Breast epithelium (tissue), 3 donors: ENCODE data around the gene UPK2.

Experiments used
- CTCF ChIP-seq, 3 donors: fragments of 450-650 bp; IDR thresholded peaks; one replicate each; pipeline ENCODE4 v1.5.1; 2016 to 2017; ENCODE audit warnings: antibody characterized with exemption in 3 of 3, mild to moderate bottlenecking in 3 of 3, moderate library complexity in 3 of 3
- POLR2A ChIP-seq: fragments of 450-650 bp; IDR thresholded peaks from one replicate; pipeline ENCODE4 v1.6.1; 2016; ENCODE audit warnings: antibody characterized with exemption, mild to moderate bottlenecking, moderate library complexity
- POLR2AphosphoS5 ChIP-seq, 3 donors: sonication (generic); formaldehyde crosslinking; IDR thresholded peaks; one replicate each; pipeline ENCODE4 v1.6.1; 2017; ENCODE audit warnings: antibody characterized with exemption in 3 of 3

- TF ChIP-seq CTCF (IDR thresholded peaks at IDR 0.05), result no peak
- no peak for TF ChIP-seq POLR2A
- no peak for TF ChIP-seq POLR2AphosphoS5 (IDR thresholded peaks at IDR 0.05)
These were observed 16.6 kb upstream of the UPK2 start for GRCh38 chr11:118939404-118939915.
